ENCODE data around the gene PCBP1.
"Not testable (repeated sequence)": the region's sequence is repeated elsewhere in the genome, so short reads cannot be mapped to it uniquely, and the experiment has no call there.

The PCBP1 gene

DNA sequence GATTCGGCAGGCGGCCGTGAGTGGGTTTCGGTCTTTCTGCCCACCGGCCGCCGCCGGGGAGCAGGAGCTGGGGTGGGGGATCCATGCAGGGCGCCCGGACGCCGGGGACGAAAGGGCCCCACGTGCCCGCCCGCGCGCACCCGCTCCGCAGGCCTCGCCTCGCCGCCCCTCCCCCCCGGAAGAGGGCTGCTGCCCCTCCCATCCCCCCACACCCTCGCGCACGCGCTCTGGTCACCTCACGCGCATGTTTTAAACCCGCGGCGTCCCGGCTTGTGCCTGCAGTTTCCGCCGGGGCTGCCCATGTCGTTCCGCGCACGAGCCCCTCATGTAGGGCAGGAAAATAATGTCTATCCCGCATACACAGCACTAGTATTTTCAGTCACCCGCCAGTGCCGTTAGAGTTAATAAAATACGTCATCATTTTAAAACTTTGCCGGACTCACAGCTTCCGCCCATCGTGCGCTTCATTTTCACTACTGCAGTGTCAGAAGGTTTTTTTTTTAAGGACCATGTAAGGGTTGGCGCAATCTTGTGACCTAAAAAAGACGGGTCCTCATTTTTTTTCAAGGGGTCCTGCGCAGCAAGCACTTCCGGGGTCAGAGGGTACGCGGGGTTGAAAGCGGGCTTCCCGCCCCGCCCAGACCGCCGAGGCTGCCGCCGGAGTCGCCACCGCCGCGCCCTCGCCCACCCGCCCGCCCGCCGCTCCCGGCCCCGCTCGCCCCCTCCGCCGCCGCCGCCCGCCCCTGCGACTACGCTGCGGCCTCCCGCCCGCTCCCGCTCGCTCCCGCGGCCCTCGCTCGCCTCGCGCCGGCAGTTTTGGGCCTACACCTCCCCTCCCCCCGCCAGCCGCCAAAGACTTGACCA is at the start of gene PCBP1:
PCBP1 (plus strand) TSS at position 640 of the 864 bp plus-strand sequence. CDS start 267 bp downstream, outside the sequence.
- DNase-seq (ENCODE audit: low read depth) = peak; percentile 100

DNA sequence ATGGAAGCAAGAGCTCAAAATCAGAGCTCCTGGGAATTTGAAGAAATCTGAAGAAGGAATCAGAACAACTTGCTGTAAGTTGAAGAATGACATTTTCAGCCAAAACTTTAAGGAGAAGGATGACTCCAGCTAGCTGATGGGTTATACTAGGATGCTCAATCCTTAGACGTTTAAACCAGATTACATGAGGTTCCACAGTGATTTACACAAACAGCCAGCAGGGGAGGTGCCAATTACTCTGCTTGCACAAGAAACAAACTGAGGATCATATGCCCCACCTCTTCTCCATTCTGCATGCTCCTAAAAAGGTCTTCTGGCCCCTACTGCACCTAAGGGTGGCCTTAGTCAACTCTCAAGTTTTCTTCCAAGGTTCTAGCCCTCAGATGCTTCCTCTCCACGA is 47.9 kb upstream of the PCBP1 start:
- no peak for DNase-seq (ENCODE audit: low read depth)

DNA sequence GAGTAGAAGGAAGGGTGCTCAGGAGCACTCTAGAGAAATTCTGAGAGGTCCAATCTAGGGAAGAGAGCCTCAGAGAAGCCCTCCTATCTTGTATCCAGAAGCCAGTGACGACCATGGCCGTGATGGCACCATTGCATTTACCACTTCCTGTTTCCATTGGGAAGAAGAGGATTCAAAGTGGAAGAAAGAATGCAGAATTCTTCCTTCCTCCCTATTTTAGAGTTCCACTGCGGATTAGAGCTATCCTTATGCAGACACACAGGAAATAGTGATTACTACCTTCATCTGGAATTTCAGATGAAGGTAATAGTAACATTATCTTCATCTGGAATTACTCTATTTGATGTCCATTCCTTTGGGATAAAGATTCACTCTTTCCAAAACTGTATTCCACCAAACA is 45.6 kb upstream of the PCBP1 start:
- no peak for DNase-seq (ENCODE audit: low read depth)

DNA sequence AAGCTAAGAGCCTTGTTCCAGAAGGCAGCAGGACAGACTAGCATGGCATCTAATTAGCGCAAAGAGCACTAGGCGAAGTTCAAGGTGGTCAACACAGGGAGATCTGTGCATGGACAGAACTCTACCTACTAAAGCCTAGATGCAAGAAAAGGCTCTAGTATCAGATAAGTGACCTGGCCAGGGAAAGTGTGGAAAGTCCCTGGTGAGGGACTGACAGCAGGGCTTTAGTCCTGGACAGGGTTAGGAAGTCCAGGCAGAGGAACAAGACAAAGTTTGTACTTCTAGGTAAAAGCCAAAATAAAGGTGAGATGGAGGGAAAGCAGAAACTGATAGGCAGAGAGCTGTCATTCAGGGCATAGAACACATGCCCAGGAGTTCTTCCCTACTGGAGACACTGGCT is 45.0 kb upstream of the PCBP1 start:
- no peak for DNase-seq (ENCODE audit: low read depth)

DNA sequence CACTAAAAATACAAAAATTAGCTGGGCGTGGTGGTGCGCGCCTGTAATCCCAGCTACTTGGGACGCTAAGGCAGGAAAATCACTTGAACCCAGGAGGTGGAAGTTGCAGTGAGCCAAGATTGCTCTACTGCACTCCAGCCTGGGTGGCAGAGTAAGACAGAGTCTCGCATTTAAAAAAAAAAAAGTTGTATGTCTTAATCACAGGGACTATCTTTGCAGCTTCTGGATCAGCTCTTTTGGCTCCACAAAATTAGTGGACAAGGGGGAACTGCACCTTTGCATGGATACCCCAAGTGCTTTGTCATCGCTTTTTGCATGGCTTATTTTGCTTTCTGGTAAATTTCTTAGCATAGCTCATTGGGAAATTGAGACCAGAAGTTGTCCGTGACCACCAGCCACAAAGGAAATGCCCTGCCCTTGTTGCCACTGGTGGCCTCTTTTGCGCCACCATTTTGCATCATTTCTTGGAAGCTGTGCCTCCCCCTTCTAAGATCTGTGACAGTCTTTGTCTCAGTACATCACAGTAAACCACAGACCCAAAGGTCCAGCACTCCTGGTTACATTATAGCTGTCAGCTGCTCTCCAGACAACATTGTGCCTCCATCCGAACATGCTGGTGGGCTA is 43.9 kb upstream of the PCBP1 start:
- no peak for DNase-seq (ENCODE audit: low read depth)

DNA sequence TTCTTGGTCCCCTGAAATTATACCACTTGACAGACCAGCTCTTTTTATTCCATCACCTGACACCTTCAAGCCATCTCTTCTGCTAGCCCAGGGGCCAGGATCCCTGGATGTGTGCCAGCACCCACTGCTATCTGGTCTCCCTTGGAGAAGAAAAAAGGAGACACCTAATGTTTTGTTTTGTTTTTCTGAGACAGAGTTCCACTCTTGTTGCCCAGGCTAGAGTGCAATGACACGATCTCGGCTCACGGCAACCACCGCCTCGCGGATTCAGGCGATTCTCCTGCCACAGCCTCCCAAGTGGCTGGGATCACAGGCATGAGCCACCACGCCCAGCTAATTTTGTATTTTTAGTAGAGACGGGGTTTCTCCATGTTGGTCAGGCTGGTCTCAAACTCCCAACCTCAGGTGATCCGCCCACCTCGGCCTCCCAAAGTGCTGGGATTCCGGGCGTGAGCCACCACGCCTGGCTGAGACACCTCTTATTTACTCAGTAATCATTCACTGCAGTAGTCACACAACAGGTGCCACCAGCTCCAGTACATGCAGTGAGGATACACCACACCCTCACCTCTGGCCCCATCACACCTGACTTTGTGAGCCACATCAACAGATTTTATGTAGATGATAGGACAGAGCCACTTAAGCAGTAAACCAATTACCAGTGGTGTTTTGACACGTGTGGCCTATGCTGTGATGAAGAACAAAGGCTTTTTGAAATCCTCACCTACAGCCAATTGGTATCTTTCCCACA is 42.8 kb upstream of the PCBP1 start:
- no peak for DNase-seq (ENCODE audit: low read depth)

DNA sequence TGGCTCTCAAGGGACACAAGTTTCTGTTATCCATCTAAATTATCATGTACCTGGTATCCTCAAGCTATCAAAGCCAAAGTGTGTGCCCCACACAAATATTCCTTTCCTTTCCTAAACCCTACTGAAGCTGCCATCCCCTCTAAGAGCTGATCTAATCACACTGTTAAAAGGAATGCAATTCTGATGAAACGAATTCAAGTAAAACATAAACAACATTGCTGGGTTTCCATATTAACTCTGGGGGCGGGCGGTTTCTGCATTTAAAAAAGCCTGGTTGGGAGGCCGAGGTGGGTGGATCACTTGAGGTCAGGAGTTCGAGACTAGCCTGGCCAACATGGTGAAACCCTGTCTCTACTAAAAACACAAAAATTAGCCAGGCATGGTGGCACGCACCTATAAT is 41.9 kb upstream of the PCBP1 start:
- no peak for DNase-seq (ENCODE audit: low read depth)

DNA sequence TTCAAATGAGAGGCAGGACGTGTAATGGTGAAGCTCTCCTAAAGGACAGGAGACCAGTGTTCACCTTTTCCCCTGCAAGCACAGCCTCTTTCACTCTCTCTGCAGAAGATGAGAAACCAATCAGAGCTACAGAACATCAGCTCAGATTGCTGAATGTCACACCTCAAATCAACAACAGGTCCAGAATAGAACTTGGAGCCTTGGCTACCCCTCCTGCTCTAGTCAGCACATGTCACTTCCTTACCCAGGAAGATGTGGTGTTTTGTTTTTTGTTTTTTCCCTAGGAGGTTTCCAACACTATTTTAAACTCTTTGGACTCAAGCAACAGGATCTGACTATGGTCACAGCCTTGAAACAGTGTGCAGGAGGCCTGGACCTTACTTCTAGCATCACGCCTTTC is 41.3 kb upstream of the PCBP1 start:
- DNase-seq (ENCODE audit: low read depth) = no peak

DNA sequence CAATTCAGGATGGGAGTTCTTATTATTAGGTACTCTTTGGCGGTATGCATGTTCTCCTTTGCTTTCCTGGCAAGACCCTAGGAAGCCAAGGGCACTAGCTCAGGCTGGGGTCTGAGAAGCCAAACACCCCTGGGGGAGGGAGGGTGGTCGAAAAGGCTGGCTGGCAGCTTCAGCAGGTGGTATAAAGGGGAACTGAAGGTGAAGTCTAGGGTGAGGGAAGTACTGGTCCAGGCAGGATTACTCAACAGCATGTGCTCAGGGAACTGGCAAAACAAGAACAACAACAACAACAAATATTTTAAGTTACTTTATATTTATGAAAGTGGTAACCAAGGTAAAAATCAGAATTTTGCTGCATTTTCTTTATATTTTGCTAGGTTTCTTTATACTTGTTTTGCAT is 40.7 kb upstream of the PCBP1 start:
- no peak for DNase-seq (ENCODE audit: low read depth)

DNA sequence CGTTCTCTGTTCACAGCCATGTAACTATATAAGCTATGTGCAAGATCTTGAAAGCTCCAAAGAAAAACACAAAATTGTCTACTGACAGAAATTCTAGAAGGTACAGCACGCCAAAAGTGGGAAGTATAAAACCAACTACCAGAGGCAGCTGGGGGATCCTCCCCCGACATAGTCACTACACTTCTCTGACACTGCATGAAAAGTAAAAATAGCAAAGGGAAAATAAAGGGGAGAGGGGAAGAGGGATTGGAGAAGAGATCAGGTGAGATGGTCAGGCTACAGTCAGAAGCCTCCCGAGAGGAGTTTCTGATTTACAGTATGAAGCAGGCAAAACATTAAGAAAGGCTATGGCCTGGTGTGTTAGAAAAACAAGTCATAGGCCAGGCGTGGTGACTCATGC is 39.8 kb upstream of the PCBP1 start:
- no peak for DNase-seq (ENCODE audit: low read depth)

DNA sequence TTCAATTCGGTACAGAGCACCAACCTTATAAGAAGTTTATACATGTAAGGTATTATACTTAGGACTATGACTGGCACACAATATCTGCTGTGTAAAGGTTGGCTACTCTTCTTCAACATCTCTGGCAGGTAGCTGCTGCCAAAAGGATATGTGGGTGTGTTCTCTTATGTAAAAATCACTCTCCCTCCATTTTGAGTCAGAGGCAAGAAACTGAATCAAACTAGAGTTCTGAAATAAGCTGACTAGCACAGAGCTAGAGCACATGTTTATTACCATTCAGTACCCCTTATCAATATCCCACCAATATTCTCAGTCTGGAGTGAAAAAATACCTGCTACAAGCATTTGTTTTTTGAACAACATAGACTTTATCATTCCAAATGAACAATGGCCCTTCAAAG is 38.0 kb upstream of the PCBP1 start:
- DNase-seq (ENCODE audit: low read depth) = no peak

DNA sequence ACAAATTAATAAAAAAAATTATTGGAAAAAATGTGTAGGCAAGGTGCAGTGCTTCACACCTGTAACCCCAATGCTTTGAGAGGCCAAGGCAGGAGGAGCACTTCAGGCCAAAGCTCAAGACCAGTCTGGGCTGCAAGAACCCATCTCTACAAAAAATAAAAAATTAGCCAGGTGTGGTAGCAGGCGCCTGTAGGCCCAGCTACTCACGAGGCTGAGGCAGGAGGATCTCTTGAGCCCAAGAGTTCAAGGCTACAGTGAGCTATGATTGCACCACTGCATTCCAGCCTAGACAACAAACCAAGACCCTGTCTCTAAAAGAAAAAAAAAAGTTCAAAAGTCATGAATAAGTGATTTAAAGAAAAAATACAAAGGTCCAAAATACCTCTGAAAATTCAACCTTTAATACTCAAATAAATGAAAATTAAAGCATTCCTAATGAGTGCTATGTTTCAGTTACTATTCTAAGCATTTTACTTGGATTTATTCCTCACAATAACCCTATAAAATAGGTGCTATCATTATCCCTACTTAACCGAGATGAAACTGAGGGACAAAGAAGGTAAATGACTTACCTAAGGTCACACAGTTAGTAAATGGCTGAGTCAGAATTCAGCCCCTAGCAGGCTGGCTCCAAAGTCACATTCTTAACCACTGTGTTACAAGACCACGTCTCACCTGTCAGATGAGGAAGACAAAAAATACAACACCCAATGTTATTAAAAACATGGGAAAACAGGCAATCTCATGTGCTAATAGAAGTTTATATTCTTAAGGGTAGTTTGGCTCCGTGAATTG is 36.4 kb upstream of the PCBP1 start:
- no peak for DNase-seq (ENCODE audit: low read depth)

DNA sequence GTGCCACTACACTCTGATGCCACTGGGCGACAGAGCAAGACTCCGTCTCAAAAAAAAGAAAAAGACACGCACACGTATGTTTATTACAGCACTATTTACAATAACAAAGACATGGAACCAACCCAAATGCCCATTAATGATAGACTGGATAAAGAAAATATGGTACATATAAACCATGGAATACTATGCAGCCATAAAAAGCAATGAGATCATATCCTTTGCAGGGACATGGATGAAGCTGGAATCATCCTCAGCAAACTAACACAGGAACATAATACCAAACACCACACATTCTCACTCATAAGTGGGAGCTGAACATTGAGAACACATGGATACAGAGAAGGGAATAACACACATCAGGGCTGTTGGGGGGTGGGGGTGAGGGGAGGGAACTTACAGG is 32.0 kb upstream of the PCBP1 start:
- not testable (repeated sequence) for DNase-seq (ENCODE audit: low read depth)

DNA sequence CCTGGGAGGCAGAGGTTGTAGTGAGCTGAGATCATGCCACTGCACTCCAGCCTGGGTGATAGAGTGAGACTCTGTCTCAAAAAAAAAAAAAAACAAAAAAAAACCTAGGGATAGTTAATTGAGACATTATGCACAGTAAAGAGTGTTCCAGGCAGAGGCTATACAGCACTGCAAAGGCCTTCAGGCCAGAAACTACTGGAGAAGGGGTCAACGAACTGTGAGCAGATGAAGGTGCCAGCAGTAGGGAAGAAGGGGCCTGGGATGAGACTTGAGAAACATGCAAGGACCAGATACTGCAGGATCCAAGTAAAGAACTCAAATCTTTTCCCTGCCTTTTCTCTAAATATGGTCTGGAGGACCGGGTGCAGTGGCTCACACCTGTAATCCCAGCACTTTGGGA is 26.0 kb upstream of the PCBP1 start:
- no peak for DNase-seq (ENCODE audit: low read depth)

DNA sequence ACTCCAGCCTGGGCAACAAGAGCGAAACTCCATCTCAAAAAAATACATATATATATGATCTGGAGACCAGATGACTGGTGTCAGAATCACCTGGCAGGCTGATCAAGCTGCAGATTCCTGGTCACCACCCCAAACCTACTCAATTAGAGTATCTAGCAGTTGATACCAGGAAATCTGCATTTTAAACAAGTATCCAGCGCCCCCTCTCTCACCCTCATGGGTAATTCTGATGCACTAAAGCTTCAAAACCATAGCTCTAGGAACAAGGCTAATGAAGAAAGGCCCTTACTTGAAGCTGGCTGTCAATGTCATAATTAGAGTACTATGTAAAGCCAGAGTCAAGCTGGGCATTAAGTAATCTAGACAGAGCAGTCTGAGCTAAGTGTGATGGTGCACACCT is 25.0 kb upstream of the PCBP1 start:
- DNase-seq (ENCODE audit: low read depth) = no peak

DNA sequence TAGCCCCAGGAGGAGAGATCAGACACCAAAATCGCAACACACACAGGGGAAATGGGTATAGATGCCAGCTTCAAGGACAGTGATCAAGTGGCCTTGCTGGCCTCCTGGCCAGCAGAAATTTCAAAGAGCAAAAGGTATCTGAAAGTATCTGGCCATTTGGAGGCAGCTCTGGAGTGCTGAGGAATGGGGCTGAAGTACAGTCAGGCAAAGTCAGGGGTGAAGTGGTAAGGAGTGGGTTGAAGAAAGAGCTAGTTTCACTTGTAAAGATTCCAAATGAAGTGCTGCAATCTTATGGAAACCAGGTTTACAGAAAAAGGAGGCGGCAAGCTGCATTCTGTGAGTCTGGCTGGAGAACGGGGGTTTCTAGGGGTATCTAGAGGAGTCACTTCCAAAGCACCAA is 19.2 kb upstream of the PCBP1 start:
- DNase-seq (ENCODE audit: low read depth) = no peak

DNA sequence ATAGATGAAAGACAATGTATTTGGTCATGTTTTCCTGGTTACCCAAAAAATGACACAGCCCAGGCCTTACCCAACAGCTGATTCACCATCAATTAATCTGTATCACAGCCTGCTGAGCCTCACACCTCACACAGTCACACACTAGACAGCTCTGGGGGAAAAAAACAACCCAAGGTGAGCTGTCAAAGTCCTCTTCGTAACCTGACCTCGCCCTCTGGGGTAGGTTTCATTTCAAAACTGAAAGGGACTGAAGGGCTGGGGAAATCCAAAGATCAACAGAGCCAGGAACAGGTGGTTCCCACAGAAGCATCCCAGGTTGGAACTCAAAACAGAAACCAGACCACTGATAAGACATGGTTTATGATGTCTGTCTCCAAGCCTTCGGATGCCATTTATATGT is 18.2 kb upstream of the PCBP1 start:
- peak; percentile 49 for DNase-seq (ENCODE audit: low read depth)

DNA sequence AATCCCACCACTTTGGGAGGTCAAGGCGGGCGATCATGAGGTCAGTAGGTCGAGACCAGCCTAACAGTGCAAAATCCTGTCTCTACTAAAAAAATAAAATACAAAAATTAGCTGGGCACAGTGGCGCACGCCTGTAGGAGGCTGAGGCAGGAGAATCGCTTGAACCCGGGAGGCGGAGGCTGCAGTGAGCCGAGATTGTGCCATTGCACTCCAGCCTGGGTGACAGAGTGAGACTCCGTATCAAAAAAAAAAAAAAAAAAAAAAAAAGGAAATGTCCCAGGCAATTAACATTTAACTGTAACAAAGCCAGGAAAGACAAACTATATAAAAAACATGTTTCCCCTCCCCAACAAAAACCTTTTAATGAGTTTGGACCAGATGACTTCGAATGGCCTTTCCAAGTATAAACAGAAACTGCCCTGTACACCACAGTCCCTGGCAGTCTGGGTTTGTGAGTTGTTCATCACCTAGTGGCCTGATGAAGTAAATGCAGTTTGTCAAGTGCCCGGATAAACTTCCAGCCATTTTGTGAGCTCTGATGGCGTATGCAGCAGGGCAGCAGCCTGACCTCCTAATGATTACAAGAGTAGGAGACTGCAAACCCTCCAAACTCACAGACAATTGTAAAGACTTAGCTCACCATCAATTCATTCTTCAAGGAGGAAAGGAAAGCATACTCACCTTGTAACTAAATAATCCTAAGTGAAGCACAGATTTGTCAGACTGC is 16.6 kb upstream of the PCBP1 start:
- peak; percentile 39 for DNase-seq (ENCODE audit: low read depth)

DNA sequence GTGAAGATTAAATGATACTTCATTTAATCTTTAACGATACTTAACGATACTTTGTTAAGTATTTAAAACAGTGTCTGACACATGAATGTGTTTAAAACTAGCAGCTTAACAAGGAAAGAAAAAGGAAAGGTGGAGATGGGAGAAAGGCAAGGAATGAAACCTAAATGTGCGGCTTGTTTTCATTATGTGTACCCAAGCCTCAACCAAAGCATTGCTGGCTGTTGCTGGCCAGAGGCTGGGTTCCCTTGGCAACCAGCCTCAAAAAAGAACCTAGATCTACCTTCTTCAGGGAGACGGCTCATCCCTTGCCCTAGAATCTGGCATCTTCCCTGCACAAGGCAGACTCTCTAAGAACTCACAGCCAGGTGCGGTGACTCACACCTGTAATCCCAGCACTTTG is 13.8 kb upstream of the PCBP1 start:
- DNase-seq (ENCODE audit: low read depth) = no peak

DNA sequence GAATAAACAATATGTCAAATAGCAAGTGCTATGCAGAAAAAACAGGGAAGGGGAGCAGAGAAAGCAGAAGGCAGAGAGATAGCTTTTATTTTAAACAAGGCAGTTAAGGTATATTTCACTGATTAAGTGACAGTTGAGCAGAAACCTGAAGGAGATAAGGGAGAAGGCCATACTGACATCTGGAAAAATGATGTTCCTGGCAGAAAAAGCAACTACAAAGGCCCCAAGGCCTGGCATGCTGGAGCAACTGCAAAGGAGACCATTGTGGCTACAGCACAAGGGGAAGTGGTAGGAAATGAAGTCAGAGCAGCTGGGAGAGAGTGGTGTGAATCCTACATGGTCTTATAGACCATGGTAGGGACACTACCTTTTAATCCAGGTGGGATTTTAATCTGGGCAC is 8.9 kb upstream of the PCBP1 start:
- no peak for DNase-seq (ENCODE audit: low read depth)

DNA sequence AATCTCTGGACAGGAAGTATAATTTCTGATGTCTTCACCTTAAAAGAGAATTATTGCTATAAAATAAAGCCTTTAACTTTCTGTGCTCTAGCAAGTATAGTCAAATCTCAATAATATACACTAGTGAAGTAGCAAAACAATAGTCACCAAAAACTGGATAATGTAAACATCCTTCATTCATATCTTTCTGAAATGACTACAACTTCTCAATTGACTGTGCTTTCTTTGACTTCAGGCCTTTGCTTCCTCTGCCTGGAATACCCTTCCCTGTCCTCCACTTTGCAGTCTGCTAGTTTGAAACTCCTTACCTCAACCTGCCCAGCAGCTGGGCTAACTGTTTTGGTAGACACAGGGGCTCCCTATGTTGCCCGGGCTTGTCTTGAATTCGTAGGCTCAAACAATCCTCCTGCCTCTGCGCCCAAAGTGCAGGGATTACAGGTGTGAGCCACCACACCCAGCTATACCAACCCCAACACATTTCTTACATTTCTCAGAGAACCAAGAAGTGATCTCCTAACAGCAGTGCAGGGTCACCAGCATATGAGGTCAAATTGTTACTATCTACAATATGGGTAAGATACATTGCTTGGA is 6.6 kb upstream of the PCBP1 start:
- DNase-seq (ENCODE audit: low read depth) = no peak
